Measurements from ENCODE around the gene TKT.

DNA sequence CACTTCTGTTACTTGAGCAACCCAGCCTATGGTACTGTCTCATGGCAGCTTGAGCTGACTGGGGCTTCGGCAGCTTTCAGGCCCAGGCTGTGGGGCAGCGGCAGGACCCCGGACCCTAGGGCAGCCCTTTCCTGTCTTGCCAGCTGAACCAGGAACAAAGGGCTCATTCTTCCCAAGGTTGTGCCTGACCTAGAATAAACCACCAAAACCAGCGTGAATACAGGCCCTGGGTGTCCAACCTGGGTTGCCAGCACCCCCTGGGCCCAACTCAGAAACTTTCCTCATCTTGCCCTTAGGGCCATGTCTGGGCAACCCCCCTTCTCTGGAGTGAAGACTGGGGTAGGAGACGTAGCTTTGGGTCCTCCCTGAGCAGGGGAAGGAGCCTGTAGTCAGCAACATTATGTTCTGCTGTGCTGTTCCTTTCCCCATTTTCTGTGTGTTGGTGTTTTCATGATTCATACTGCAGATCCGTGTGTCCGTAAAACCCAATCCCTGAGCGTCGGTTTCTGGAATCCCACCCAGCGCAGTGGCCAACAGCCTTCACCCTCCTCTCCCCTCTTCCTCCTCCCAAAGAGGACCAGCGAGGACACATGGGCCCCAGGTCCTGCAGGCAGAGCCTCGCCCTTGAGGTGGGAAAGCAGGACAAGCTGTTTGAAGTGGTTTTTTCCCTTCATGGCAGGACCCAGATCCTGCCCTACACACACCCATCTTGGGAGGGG is 33.5 kb downstream of the TKT start:
- TF ChIP-seq, protein P1, sequence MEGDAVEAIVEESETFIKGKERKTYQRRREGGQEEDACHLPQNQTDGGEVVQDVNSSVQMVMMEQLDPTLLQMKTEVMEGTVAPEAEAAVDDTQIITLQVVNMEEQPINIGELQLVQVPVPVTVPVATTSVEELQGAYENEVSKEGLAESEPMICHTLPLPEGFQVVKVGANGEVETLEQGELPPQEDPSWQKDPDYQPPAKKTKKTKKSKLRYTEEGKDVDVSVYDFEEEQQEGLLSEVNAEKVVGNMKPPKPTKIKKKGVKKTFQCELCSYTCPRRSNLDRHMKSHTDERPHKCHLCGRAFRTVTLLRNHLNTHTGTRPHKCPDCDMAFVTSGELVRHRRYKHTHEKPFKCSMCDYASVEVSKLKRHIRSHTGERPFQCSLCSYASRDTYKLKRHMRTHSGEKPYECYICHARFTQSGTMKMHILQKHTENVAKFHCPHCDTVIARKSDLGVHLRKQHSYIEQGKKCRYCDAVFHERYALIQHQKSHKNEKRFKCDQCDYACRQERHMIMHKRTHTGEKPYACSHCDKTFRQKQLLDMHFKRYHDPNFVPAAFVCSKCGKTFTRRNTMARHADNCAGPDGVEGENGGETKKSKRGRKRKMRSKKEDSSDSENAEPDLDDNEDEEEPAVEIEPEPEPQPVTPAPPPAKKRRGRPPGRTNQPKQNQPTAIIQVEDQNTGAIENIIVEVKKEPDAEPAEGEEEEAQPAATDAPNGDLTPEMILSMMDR (conservative IDR thresholded peaks at IDR 0.05; ENCODE audit: low read depth, low read length) = no peak
- TF ChIP-seq EZH2 (IDR thresholded peaks at IDR 0.05; ENCODE audit: borderline replicate concordance, low read depth, low read length, poor library complexity, severe bottlenecking) = no peak

Measured in A673 (cell line).